ENCODE measurements around the gene BCL6. TPM values are rescaled to one million over a fixed set of nuclear protein-coding genes. Genes with fewer than 3 reads are reported as not detected.
A peak's percentile ranks its signal among the peaks of the same experiment; 100 is the strongest.
"Not testable (repeated sequence)": the region's sequence is repeated elsewhere in the genome, so short reads cannot be mapped to it uniquely, and the experiment has no call there.

Gene BCL6
- total and polyA plus RNA-seq, 2 experiments from 2014 or later = 2.6 to 5.9 TPM

GRCh38 chr3:187681756-187682155 lies 63.5 kb downstream of the BCL6 start:
- H3K9me2 ChIP-seq (ENCODE audit: insufficient read depth); ATAC-seq; H3K27ac Mint-ChIP-seq; H4K20me1 ChIP-seq (replicated peaks; ENCODE audit: insufficient read depth); H3K4me2 ChIP-seq; H3K4me3 ChIP-seq; H3K27me3 ChIP-seq (ENCODE audit: insufficient read depth); H3F3A ChIP-seq (replicated peaks; ENCODE audit: low read depth); H3K27ac ChIP-seq (ENCODE audit: low read depth); H2AFZ ChIP-seq; H3K79me2 ChIP-seq (replicated peaks; ENCODE audit: insufficient read depth); DNase-seq (ENCODE audit: low spot score); H3K27me3 Mint-ChIP-seq (ENCODE audit: insufficient read depth, low read depth, poor library complexity); H3K4me3 Mint-ChIP-seq: not testable (repeated sequence)
- peaks cover 16% of the 10 kb centered on the region for H3K36me3 Mint-ChIP-seq (ENCODE audit: low read depth)
- peaks cover 16% of the 10 kb centered on the region for H3K36me3 ChIP-seq (ENCODE audit: insufficient read depth)
- H3K4me1 Mint-ChIP-seq = peaks cover 13% of the 10 kb centered on the region
- H3K9me3 Mint-ChIP-seq = peaks cover 18% of the 10 kb centered on the region
- H3K4me1 ChIP-seq (ENCODE audit: insufficient read depth) = peaks cover 12% of the 10 kb centered on the region; the same call in 1 of the 2 replicates

- peaks cover 12% of the 10 kb centered on the region; the same call in 1 of the 2 replicates for H3K4me1 ChIP-seq (ENCODE audit: insufficient read depth)
- H3K9me2 ChIP-seq (ENCODE audit: insufficient read depth) = no peaks in the 10 kb centered on the region
- no peaks in the 10 kb centered on the region for H3K27me3 ChIP-seq (ENCODE audit: insufficient read depth)
- peak overlapping the region; percentile 45; the same call in 1 of the 2 replicates for H3K27ac Mint-ChIP-seq
- peaks cover 13% of the 10 kb centered on the region for H3K4me1 Mint-ChIP-seq
- TF ChIP-seq JUNB (IDR thresholded peaks at IDR 0.05; ENCODE audit: unreplicated experiment) (no peak), CTCF (conservative IDR thresholded peaks at IDR 0.05; ENCODE audit: low read depth in 2 of 2) (peak; percentile 96 to 99), ZNF462 (CRISPR knock-in tag; IDR thresholded peaks at IDR 0.05) (no peak), STAT1 (IDR thresholded peaks at IDR 0.05; ENCODE audit: unreplicated experiment) (no peak), REST (IDR thresholded peaks at IDR 0.05; ENCODE audit: unreplicated experiment) (no peak), NANOG (IDR thresholded peaks at IDR 0.05; ENCODE audit: borderline replicate concordance) (no peak), POLR2AphosphoS5 (IDR thresholded peaks at IDR 0.05; ENCODE audit: low read depth) (no peak), EZH2phosphoT487 (IDR thresholded peaks at IDR 0.05; ENCODE audit: unreplicated experiment) (no peak), CREB1 (CRISPR knock-in tag; IDR thresholded peaks at IDR 0.05; ENCODE audit: low read depth) (no peak)
- H3K4me2 ChIP-seq = no peak overlapping the region
- no peak overlapping the region for H3K4me3 Mint-ChIP-seq
- H3K4me3 ChIP-seq = no peak overlapping the region
- peaks cover 2% of the 10 kb centered on the region; the same call in 1 of the 3 replicates for H3K36me3 Mint-ChIP-seq (ENCODE audit: low read depth)
- peaks cover 2% of the 10 kb centered on the region; the same call in 1 of the 3 replicates for H3K9me3 Mint-ChIP-seq
- H3K27ac ChIP-seq (ENCODE audit: low read depth) = no peak overlapping the region
- H3F3A ChIP-seq (replicated peaks; ENCODE audit: low read depth) = no peaks in the 10 kb centered on the region
- no peaks in the 10 kb centered on the region for H4K20me1 ChIP-seq (replicated peaks; ENCODE audit: insufficient read depth)
- DNase-seq (ENCODE audit: low spot score) = peak; percentile 94
- peak; percentile 99 for ATAC-seq
- no peaks in the 10 kb centered on the region for H3K79me2 ChIP-seq (replicated peaks; ENCODE audit: insufficient read depth)
- peak overlapping the region; percentile 21; the same call in 1 of the 2 replicates for H2AFZ ChIP-seq
- H3K36me3 ChIP-seq (ENCODE audit: insufficient read depth) = peaks cover 1% of the 10 kb centered on the region; the same call in 1 of the 2 replicates
- peaks cover 6% of the 10 kb centered on the region for H3K27me3 Mint-ChIP-seq (ENCODE audit: insufficient read depth, low read depth, poor library complexity)
Measured at GRCh38 chr3:187679638-187680396, 65.5 kb downstream of the BCL6 start.
